Osteocyte (in vitro differentiated cells): ENCODE measurements around the gene LRRC8D. TPM values are rescaled to one million over a fixed set of nuclear protein-coding genes. Genes with fewer than 3 reads are reported as not detected.
A peak's percentile ranks its signal among the peaks of the same experiment; 100 is the strongest.

Experiments
- DNase-seq: peaks from one replicate; pipeline ENCODE4 v3.0.0; 2021; ENCODE audit warnings: mixed read lengths; ENCODE audit not compliant: unreplicated experiment; ENCODE audit errors: extremely low spot score
- H3K27ac Mint-ChIP-seq: one replicate; pipeline ENCODE4 v1.8.0; 2021; ENCODE audit warnings: mild to moderate bottlenecking, mixed read lengths; ENCODE audit not compliant: unreplicated experiment
- H3K27me3 Mint-ChIP-seq: one replicate; pipeline ENCODE4 v1.8.0; 2021; ENCODE audit warnings: mixed read lengths; ENCODE audit not compliant: unreplicated experiment
- H3K36me3 Mint-ChIP-seq: one replicate; pipeline ENCODE4 v1.8.0; 2021; ENCODE audit warnings: mixed read lengths; ENCODE audit not compliant: unreplicated experiment
- H3K4me1 Mint-ChIP-seq: one replicate; pipeline ENCODE4 v1.8.0; 2021; ENCODE audit warnings: mixed read lengths; ENCODE audit not compliant: unreplicated experiment
- H3K4me3 Mint-ChIP-seq: one replicate; pipeline ENCODE4 v1.8.0; 2021; ENCODE audit warnings: mild to moderate bottlenecking, moderate library complexity, mixed read lengths; ENCODE audit not compliant: unreplicated experiment
- H3K9me3 Mint-ChIP-seq: one replicate; pipeline ENCODE4 v1.8.0; 2021; ENCODE audit warnings: mixed read lengths; ENCODE audit not compliant: unreplicated experiment
- CTCF ChIP-seq: fragments of 200-600 bp; sonication (generic); IDR thresholded peaks from 2 replicates; pipeline ENCODE4 v1.5.0; 2021; ENCODE audit warnings: antibody characterized with exemption, mild to moderate bottlenecking, moderate library complexity
- total RNA-seq: library from RNA; stranded (reverse); gene quantifications from 2 replicates; pipeline ENCODE4 v1.2.1, GENCODE V29; 2021

Gene LRRC8D
- total RNA-seq, 1 donor from 2014 or later, result 20.4 TPM

- Mint-ChIP-seq H3K27me3 (peaks cover 27% of the 10 kb centered on the region), H3K27ac (no peak overlapping the region), H3K36me3 (no peaks in the 10 kb centered on the region), H3K4me1 (no peaks in the 10 kb centered on the region), H3K9me3 (no peaks in the 10 kb centered on the region), H3K4me3 (no peak overlapping the region)
- DNase-seq, result no peak
- TF ChIP-seq CTCF, result peak; percentile 56
Observed at GRCh38 chr1:89780721-89781120, 40.1 kb upstream of the LRRC8D start.

DNA sequence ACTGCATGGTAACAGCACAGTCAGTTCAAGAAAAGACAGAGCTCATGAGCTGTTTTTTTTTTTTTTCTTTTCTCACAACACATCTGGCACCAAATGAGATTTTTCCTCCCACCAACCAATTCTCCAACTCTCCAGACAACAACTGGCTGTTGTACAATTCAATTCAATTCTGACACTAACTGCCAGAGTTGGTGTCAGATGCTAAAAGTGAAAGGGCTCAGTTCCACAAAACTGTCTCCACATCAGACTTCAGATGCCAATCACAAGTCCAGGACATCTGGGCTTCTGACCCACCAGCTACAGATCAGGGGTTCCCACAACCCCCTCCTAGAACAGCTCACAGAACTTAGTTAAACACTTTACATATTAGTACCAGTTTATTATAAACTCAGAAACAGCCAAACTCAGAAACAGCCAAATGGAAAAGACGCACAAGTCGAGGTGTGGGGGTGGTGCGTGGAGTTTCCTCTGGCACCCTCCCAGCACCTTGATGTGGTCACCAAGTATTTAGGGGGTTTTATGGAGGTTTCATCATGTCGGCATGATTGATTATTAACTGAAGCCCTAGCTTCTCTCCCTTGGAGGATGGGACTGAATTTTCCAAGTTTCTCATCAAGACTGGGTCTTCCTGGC, 39.2 kb upstream of the LRRC8D start:
- H3K4me3 Mint-ChIP-seq, result no peak overlapping the region
- no peaks in the 10 kb centered on the region for H3K36me3 Mint-ChIP-seq
- no peak for TF ChIP-seq CTCF
- H3K4me1 Mint-ChIP-seq, result no peaks in the 10 kb centered on the region
- DNase-seq, result no peak
- H3K27me3 Mint-ChIP-seq, result peaks cover 26% of the 10 kb centered on the region
- H3K9me3 Mint-ChIP-seq, result no peaks in the 10 kb centered on the region
- H3K27ac Mint-ChIP-seq, result no peak overlapping the region

GRCh38 chr1:89786628-89787214, 34.1 kb upstream of the LRRC8D start:
- no peaks in the 10 kb centered on the region for H3K9me3 Mint-ChIP-seq
- no peak for TF ChIP-seq CTCF
- no peaks in the 10 kb centered on the region for H3K4me1 Mint-ChIP-seq
- H3K27me3 Mint-ChIP-seq, result peaks cover 25% of the 10 kb centered on the region
- no peak for DNase-seq
- H3K4me3 Mint-ChIP-seq, result no peak overlapping the region
- H3K27ac Mint-ChIP-seq, result no peak overlapping the region
- H3K36me3 Mint-ChIP-seq, result no peaks in the 10 kb centered on the region

GRCh38 chr1:89790592-89790991, 30.2 kb upstream of the LRRC8D start:
- Mint-ChIP-seq H3K27ac (no peak overlapping the region), H3K4me3 (no peak overlapping the region), H3K9me3 (no peaks in the 10 kb centered on the region), H3K4me1 (no peaks in the 10 kb centered on the region), H3K36me3 (no peaks in the 10 kb centered on the region), H3K27me3 (peaks cover 6% of the 10 kb centered on the region)
- TF ChIP-seq CTCF, result no peak
- DNase-seq, result no peak

GRCh38 chr1:89791064-89791726, 29.6 kb upstream of the LRRC8D start:
- no peak for TF ChIP-seq CTCF
- Mint-ChIP-seq H3K4me3 (no peak overlapping the region), H3K4me1 (no peaks in the 10 kb centered on the region), H3K27ac (no peak overlapping the region), H3K27me3 (peaks cover 6% of the 10 kb centered on the region), H3K9me3 (no peaks in the 10 kb centered on the region), H3K36me3 (no peaks in the 10 kb centered on the region)
- no peak for DNase-seq
